K562 (cell line): ENCODE measurements around the gene HEMGN.
A peak's percentile ranks its signal among the peaks of the same experiment; 100 is the strongest.
"Not testable (repeated sequence)": the region's sequence is repeated elsewhere in the genome, so short reads cannot be mapped to it uniquely, and the experiment has no call there.

Experiments
- KAT2B ChIP-seq: IDR thresholded peaks from one replicate; pipeline ENCODE4 v1.6.1; 2012; ENCODE audit warnings: low read depth, mild to moderate bottlenecking, control low read depth, inconsistent platforms, low read length, moderate library complexity
- POLR2A ChIP-seq: fragments of 450-650 bp; conservative IDR thresholded peaks from 2 replicates; pipeline ENCODE4 v1.6.1; 2016
- POLR2AphosphoS5 ChIP-seq: IDR thresholded peaks from 2 replicates; pipeline ENCODE4 v1.6.1; 2011; ENCODE audit warnings: mild to moderate bottlenecking, low read depth, low read length, moderate library complexity; ENCODE audit not compliant: control insufficient read depth, insufficient read depth
- SIN3A ChIP-seq, 2 experiments: fragments of 150-350 bp in 1 of 2; IDR thresholded peaks; 2 replicates each; pipeline ENCODE4 v1.6.1; 2011 to 2016; ENCODE audit warnings: borderline replicate concordance in 2 of 2, low read depth in 2 of 2, low read length in 2 of 2, mild to moderate bottlenecking in 2 of 2, moderate library complexity in 2 of 2; ENCODE audit not compliant: control insufficient read depth in 1 of 2
- TF ChIP-seq, protein P1 (sequence below), 3 experiments: IDR thresholded peaks in 2 of 3; conservative IDR thresholded peaks in 1 of 3; 2 replicates each; pipeline ENCODE4 v1.5.1; 2011 to 2012; ENCODE audit warnings: low read length in 3 of 3, mild to moderate bottlenecking in 3 of 3, control low read depth in 2 of 3, improper control_type of control experiment in 1 of 3, inconsistent platforms in 1 of 3, low read depth in 1 of 3, mixed read lengths in 1 of 3, moderate library complexity in 1 of 3; ENCODE audit not compliant: insufficient read depth in 2 of 3

DNA sequence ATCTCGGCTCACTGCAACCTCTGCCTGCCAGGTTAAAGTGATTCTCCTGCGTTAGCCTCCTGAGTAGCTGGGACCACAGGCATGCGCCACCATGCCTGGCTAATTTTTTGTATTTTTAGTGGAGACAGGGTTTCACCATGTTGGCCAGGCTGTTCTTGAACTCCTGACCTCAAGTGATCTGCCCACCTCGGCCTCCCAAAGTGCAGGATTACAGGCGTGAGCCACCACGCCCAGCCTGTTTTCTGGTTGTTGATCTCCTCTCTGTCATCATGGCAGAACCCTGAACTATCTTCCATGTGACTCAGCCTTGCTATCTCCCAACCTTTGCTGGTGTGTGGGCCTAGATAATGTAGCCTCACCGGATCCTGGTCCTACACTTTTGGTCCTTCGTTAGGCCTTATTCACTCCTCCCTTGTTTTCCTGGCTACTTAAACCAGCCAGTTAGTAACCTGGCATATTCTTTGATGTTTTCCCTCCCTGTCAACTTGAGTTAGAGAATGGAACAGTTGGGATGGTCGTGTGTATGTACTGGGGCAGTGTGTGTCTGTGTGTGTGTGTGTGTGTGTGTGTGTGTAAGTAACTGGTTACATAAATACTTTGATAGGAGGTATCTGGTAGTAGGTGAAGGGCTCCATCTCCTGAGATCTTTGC, 22.8 kb upstream of the HEMGN start:
- TF ChIP-seq, protein P1, sequence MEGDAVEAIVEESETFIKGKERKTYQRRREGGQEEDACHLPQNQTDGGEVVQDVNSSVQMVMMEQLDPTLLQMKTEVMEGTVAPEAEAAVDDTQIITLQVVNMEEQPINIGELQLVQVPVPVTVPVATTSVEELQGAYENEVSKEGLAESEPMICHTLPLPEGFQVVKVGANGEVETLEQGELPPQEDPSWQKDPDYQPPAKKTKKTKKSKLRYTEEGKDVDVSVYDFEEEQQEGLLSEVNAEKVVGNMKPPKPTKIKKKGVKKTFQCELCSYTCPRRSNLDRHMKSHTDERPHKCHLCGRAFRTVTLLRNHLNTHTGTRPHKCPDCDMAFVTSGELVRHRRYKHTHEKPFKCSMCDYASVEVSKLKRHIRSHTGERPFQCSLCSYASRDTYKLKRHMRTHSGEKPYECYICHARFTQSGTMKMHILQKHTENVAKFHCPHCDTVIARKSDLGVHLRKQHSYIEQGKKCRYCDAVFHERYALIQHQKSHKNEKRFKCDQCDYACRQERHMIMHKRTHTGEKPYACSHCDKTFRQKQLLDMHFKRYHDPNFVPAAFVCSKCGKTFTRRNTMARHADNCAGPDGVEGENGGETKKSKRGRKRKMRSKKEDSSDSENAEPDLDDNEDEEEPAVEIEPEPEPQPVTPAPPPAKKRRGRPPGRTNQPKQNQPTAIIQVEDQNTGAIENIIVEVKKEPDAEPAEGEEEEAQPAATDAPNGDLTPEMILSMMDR (IDR thresholded peaks at IDR 0.05 in 2 of 3, conservative IDR thresholded peaks at IDR 0.05 in 1 of 3; ENCODE audit: insufficient read depth in 2 of 3, low read depth in 1 of 3, low read length in 3 of 3): not testable (repeated sequence)
- TF ChIP-seq SIN3A (IDR thresholded peaks at IDR 0.05; ENCODE audit: borderline replicate concordance in 2 of 2, control insufficient read depth in 1 of 2, low read depth in 2 of 2, low read length in 2 of 2) (0 out of 4 replicates have a peak, but pooled peaks of 1 of the 2 experiments have one; percentile 49), POLR2AphosphoS5 (peak; percentile 96)
- not testable (repeated sequence) for TF ChIP-seq POLR2A, KAT2B
